GM18951 (cell line): Measurements from ENCODE around the gene RGL3.
"Not testable (repeated sequence)": the region's sequence is repeated elsewhere in the genome, so short reads cannot be mapped to it uniquely, and the experiment has no call there.

Experiments
- POLR2A ChIP-seq: IDR thresholded peaks from 4 replicates; pipeline ENCODE4 v1.6.1; 2011; ENCODE audit warnings: mild to moderate bottlenecking; ENCODE audit not compliant: insufficient read length, insufficient read depth; ENCODE audit errors: extremely low read depth
- in situ Hi-C: fragments of 300-500 bp; cut with MboI; formaldehyde crosslinking; loops from one replicate; pipeline ENCODE4 v1.12.0; 2022; ENCODE audit warnings: low sequenced_read_pairs, mixed read lengths, inconsistent platforms; ENCODE audit not compliant: unreplicated experiment

The RGL3 gene

DNA sequence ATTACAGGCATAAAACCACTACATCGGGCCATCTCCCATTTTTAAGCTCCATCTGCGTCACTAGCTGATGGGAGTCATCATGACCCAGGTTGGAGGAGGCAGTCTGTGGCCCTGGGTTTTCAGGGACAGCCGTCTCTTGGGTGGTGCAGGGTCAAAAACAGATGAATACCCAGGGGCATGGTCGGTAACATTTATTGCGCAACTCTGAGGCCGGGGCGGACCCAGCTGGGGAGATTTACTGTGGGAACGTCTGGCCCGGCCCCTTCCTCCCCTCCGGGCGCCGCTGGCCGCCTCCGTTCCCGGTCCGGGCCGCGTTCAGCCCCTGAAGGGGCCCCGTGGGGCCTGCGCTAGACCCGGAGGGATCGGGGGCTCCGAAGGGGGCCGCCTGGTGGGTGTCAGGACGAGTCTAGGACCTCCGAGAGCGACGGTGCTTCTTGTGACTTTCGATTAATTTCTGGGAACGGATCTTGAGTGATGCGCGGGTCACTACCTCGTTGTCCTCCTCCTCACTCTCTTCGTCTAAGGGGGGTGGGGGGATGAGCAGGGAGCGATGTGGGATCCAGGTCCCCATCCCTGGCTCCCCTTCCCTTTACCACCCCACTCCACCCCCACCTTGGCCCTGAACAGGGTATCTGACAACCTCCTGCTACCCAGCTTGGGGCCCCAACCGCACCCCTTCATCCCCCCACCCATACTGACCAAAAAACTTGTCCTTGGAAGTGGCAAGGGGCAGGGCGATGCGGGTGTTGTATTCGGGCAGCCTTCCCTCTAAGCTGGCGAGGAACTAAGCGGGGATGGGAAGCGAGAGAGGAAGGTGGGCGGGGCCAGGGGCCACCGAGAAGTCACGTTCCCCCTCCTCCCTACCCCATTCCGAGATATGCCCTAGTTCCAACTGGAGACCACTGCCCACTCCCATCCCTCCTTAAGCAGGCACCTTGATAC is 1.6 kb upstream of the RGL3 start:
- in situ Hi-C loops: no loop called here
- no peak for TF ChIP-seq POLR2A

DNA sequence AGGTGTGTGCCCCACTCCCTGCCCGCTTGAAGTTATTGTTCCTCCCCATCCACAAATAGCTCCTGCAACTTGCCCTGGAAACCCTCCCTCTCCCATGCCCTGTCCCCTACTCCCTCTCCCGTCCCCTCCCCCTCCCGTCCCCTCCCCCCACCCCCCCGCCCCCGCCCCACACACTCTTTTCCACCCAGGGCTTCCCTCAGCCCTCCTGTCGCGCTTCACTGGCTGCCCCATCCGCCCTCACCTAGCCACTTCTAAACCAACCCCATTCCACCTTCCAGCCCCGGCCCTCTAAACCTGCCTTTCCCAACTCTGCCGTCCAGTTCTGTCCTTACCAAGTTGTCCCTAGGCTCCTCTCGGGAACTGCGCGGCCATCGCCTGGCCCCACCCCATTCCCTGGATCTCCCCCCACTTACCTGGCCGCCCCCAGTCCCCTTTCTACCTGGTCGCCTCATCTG is 993 bp downstream of the RGL3 start:
- in situ Hi-C loops: no loop called here
- no peak for TF ChIP-seq POLR2A

DNA sequence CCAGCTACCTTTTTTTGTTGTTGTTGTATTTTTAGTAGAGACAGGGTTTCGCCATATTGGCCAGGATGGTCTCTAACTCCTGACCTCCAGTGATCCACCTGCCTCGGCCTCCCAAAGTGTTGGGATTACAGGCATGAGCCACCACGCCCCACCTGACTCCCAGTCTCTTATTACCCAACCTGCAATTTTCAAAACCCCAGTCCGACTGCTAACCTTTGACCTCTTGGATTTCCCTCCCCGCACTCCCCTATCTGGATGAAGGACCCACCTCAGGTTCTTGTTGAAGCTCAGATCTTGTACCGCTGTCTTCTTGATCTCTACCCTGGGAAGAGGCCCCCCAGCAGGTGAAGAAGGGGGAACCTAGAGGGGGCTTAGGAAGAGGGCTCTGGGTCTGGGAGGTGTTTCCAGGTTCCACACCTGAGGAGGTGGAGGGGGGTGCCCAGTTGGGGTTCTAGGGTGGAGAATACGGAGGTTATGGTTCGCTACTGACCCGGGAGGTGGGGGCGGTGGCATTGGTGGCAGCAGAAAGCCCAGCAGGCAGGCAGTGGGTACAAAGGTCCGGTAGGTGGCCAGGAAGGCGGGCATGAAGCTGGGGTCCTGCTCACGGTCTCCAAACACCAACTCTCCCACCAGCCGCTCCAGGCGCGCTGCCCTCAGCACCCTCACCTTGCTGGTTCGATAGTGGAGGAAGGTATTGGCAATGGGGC is 2.6 kb downstream of the RGL3 start:
- in situ Hi-C loops: no loop called here
- no peak for TF ChIP-seq POLR2A

DNA sequence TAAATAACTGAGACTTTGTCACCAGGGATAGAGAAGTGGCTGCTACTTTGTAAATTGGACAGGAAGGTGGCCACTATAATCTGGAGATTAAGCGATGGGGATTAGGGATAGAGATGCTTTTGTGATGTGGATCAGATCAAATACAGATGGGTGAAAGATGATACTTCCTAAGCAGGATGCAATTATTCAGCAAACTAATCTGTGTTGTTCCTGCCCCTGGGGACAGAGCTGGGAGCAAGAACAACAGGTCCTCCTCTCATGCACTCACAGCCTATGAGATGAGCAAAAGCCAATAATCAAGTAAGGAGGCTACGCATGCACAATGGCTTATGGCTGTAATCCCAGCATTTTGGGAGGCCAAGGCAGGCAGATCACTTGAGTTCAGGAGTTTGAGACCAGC is 4.6 kb downstream of the RGL3 start:
- TF ChIP-seq POLR2A: no peak
- in situ Hi-C loops: no loop called here

DNA sequence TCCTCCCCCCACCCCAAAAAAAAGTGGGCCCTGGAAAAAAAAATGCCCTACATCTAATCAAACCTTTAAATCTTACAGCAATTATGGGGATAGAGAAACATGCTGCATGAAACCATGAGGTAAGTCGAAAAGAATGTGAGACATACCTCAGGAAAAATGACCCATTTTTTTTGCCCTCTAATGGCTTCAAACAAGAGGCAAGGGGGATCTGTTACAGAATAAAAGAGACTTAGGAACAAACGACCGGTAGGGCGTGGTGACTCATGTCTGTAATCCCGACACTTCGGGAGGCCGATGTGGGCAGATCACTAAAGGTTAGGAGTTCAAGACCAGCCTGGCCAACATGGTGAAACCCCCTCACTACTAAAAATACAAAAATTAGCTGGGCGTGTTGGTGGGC is 8.4 kb downstream of the RGL3 start:
- in situ Hi-C loops: no loop called here
- TF ChIP-seq POLR2A: no peak

DNA sequence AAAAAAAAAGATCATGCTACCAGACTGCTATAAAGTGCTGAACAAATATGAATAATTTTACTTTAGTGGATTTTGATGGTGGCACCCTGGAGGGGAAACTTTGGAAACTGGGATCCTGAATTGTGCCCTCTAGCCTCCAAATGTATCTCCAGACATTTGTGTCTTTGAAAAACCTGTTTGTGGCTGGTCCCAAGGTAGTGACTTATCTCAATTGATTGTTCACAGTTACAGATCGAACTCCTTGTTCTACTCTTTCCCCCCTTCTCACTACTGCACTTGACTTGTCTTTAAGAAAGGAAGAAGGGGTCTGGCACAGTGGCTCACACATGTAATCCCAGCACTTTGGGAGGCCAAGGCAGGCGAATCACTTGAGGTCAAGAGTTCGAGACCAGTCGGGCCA is 10.5 kb downstream of the RGL3 start:
- no peak for TF ChIP-seq POLR2A
- in situ Hi-C loops: no loop called here

DNA sequence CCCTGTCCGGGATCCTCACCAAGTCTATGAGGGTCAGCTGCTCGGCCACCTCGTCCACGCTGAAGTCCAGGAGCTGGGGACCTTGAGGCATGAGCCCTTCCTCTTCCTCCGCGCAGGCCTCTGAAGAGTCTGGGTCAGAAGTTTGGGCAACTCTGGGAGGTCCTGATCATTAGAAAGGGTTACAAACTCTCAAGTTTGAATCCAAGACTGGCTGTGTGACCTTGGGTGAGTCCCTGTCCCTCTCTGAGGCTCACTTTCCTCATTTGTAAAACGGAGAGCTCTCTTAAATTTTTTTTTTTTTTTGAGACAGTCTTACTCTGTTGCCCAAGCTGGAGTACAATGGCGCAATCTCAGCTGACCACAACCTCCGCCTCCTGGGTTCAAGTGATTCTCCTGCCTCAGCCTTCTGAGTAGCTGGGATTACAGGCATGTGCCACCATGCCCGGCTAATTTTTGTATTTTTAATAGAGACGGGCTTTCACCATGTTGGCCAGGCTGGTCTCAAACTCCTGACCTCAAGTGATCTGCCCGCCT is 12.3 kb downstream of the RGL3 start:
- in situ Hi-C loops: not testable (repeated sequence)

DNA sequence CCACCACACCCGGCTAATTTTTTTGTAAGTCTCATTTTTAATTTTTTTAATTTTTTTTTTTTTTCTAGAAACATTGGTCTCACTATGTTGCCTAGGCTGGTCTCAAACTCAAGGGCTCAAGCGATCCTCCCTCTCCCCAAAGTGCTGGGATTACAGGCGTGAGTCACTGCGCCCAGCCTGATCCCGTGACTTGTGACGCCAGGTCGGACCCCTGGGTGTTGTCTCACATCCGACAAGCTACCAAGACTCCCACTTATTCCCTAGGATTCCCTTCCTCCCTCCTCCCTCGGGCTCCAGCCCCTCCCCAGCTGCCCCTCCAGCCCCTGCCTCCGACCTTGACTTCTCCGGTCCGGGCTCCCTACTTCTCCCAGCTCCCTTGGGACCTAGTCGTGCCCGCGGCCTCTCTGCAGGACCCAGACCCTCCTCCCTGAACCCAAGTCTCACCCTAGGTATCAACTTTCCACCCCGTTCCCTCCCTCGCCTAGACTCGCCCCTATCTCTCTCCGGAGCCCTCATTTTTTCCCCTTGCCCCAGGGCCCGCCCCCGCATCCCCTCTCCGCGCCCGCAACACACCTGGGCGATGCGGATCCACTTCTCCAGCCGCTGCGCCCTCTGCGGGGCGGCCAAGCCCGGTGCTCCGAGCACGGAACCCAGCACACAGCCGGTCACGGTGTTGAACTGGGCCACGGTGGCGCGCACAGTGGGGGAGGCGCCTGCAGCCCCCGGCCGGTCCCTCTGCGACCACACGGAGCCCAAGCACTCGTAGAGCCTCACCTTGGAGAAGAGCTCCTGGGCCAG is 13.1 kb downstream of the RGL3 start:
- in situ Hi-C loops: no loop called here

DNA sequence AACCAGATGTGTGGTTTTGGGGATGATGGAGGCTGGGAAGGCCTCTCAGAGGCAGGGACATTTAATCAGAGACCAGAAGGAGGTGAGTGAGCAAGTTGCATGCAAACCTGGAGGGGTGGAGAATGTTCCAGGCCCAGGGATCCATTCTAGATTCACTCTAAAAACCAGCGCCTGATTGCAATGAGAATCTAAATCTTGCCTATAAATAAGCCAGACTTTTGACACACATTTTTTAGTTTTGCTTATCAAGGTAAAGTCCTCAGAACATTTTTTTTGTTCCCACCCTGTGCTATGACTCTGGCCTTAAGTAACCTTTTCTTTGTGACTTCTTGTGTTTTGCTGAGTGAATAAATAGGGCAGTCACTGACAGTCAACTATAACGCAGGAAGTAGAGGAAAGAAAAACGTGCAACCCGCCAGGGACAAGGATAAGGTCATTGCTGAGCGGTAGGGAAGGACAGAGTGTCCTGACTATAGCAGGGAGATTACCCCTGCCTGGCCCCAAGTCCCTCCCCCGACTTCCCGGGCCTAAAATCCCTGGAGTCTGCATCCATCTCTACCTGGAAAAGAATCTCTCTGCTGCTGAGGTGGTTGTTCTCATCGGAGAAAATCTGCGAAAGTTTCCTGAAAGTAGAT is 14.4 kb downstream of the RGL3 start:
- in situ Hi-C loops: no loop called here
- no peak for TF ChIP-seq POLR2A

More for the DNA sequence above, 13.1 kb downstream of the RGL3 start:
- TF ChIP-seq POLR2A: no peak

DNA sequence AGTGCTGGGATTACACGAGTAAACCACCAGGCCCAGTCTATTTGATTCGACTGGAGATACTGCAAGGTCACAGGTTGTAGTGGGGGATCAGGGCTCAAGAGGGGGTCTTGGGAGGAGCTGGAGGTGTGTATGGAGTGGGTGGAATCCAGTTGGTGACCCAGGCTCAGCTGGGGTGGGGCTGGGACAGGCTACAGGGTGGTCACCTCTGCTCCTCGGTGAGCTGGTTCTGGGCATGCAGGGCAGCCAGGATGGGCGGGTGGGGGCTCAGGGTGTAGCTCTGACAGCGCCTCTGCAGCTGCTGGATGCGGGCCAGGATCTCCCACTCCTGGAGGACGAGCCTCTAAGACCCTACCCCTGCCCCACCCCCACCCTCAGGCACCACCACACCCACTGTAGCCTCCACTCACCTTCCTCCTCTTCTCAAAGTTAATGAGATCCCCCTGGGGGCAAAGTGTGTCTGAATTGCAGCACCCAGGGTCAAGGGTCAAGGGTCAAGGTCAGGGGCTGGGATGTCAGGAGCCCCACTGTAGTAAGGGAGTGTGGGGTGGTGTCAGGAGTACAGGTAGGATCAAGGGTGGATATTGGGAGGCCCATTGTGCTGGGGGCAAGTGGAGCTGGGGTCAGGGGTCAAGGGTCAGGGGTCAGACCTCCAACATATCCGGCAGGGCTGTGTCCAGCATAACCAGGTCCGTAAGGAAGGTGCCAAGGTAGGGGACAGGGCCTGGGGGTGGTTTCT is 17.1 kb downstream of the RGL3 start:
- no peak for TF ChIP-seq POLR2A
- in situ Hi-C loops: no loop called here

DNA sequence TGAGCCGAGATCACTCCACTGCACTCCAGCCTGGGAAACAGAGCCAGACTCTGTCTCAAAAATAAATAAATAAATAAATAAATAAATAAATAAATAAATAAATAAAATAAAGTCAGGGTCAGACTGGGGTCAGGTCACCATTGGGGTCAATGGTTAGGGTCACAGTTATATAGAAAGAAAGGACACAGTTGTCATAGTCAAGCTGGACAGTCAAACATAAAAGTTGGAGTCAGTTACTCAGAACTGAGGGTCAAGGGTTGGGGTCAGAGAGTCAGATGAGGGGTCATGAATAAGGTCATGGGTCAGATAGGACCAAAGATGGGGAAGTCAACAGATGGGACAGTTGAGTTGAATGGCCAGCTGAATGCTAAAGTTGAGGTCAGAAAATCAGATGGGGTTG is 18.3 kb downstream of the RGL3 start:
- TF ChIP-seq POLR2A: no peak
- in situ Hi-C loops: no loop called here

DNA sequence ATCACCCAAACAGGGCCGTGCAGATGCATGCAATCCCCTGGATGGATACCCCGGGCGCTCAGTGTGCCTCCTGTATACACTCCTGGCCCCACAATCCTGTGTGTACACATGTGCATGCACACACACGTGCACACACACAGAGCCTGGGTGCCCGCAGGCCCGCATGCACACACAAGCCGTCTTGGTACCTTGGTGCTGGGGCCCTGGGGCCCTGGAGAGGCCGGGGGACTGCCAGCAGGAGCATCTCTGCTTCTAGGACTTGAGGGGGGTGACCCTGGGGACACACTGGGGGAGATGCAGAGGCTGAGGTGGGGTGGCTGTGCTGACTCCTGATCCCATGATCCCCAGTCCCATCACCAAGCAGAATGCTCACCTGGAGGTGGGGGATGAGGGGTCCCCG is 19.4 kb downstream of the RGL3 start:
- TF ChIP-seq POLR2A: no peak
- in situ Hi-C loops: no loop called here
